Neural progenitor cell (in vitro differentiated cells): ENCODE data around the gene AKR1C1. TPM values are rescaled to one million over a fixed set of nuclear protein-coding genes. Genes with fewer than 3 reads are reported as not detected.

Experiments
- small RNA-seq: library from RNA; depleted of rRNA; stranded (forward); fragments of <200 nt; gene quantifications from one replicate; pipeline ENCODE3, GENCODE V24; 2015
- total RNA-seq: library from RNA; depleted of rRNA; stranded (reverse); fragments of >200 nt; gene quantifications from 2 replicates; pipeline ENCODE4 v1.2.3, GENCODE V29; 2015; ENCODE audit warnings: low replicate concordance

Gene AKR1C1
- total RNA-seq, 1 donor from 2014 or later, result 2.9 TPM

Small RNA genes lying within 50 kb of the gene (small RNA-seq; reads per million reads assigned to genes)
- not detected for gene RF00096

Other genes starting within 250 kb of the AKR1C1 start
- 3.4 and 4.4 TPM in 2 replicates for gene AKR1E2, start 137.2 kb upstream of the AKR1C1 start, total RNA-seq
- 1.8 and 4.7 TPM in 2 replicates for gene AKR1C2, start 40.4 kb downstream of the AKR1C1 start, total RNA-seq
- gene AKR1C3, start 131.0 kb downstream of the AKR1C1 start, total RNA-seq, result 1.9 and 2.8 TPM in 2 replicates
- gene AKR1C8, start 221.7 kb downstream of the AKR1C1 start, total RNA-seq, result not detected in 2 replicates
- gene AKR1C4, start 233.4 kb downstream of the AKR1C1 start, total RNA-seq, result not detected in 2 replicates